Neural cell (in vitro differentiated cells): Measurements from ENCODE around the gene DOCK10. TPM values are rescaled to one million over a fixed set of nuclear protein-coding genes. Genes with fewer than 3 reads are reported as not detected.

Experiments used
- H2AFZ ChIP-seq: fragments of 200-600, 300-800 bp; sonication (generic), shearing (Covaris generic); 2 replicates; pipeline ENCODE4 v1.6.0; 2014; ENCODE audit warnings: low read depth, mild to moderate bottlenecking, antibody characterized with exemption, low read length, moderate library complexity
- H3F3A ChIP-seq: fragments of 200-600 bp; shearing (Covaris generic); 2 replicates; pipeline ENCODE4 v1.6.1; 2016; ENCODE audit warnings: mild to moderate bottlenecking, moderate library complexity, mixed read lengths, antibody characterized with exemption, low read length; ENCODE audit not compliant: insufficient read depth, poor library complexity, severe bottlenecking
- H3K27ac ChIP-seq: fragments of 200-600, 300-800 bp; sonication (generic), shearing (Covaris generic); 2 replicates; pipeline ENCODE4 v1.5.1; 2014; ENCODE audit warnings: mild to moderate bottlenecking, low read length, moderate library complexity
- H3K27me3 ChIP-seq: fragments of 300-800, 200-600 bp; sonication (generic), shearing (Covaris generic); 2 replicates; pipeline ENCODE4 v1.6.0; 2014; ENCODE audit warnings: mild to moderate bottlenecking, low read depth, low read length, moderate library complexity; ENCODE audit not compliant: insufficient read depth
- H3K36me3 ChIP-seq: fragments of 300-800, 200-600 bp; sonication (generic), shearing (Covaris generic); 2 replicates; pipeline ENCODE4 v1.5.1; 2014; ENCODE audit warnings: mild to moderate bottlenecking, antibody characterized with exemption, low read length, moderate library complexity; ENCODE audit not compliant: insufficient read depth
- H3K4me2 ChIP-seq: fragments of 300-800, 200-600 bp; sonication (generic), shearing (Covaris generic); 2 replicates; pipeline ENCODE4 v1.6.0; 2014; ENCODE audit warnings: mild to moderate bottlenecking, low read length
- H3K4me3 ChIP-seq: fragments of 300-800, 200-600 bp; sonication (generic), shearing (Covaris generic); 2 replicates; pipeline ENCODE4 v1.5.1; 2014; ENCODE audit warnings: mild to moderate bottlenecking, low read length, moderate library complexity
- H3K79me2 ChIP-seq: fragments of 200-600 bp; shearing (Covaris generic); replicated peaks from 2 replicates; pipeline ENCODE4 v1.6.0; 2014; ENCODE audit warnings: mild to moderate bottlenecking, low read length, moderate library complexity; ENCODE audit not compliant: insufficient read depth
- H3K9ac ChIP-seq: fragments of 300-800, 200-600 bp; sonication (generic), shearing (Covaris generic); 2 replicates; pipeline ENCODE4 v1.6.1; 2016; ENCODE audit warnings: mild to moderate bottlenecking, low read length, mixed read lengths
- H3K9me2 ChIP-seq: fragments of 200-600 bp; shearing (Covaris generic); 2 replicates; pipeline ENCODE4 v1.6.1; 2016; ENCODE audit warnings: mild to moderate bottlenecking, low read length, mixed read lengths; ENCODE audit not compliant: insufficient read depth
- H3K9me3 ChIP-seq: fragments of 200-600, 300-800 bp; sonication (generic), shearing (Covaris generic); 2 replicates; pipeline ENCODE4 v1.6.1; 2016; ENCODE audit warnings: mild to moderate bottlenecking, mixed run types, low read length, moderate library complexity, mixed read lengths
- H4K20me1 ChIP-seq: fragments of 200-600 bp; shearing (Covaris generic); 2 replicates; pipeline ENCODE4 v1.6.1; 2016; ENCODE audit warnings: mild to moderate bottlenecking, mixed run types; ENCODE audit not compliant: insufficient read depth
- EP300 ChIP-seq: fragments of 450-650 bp; conservative IDR thresholded peaks from 2 replicates; pipeline ENCODE4 v1.6.1; 2014; ENCODE audit warnings: antibody characterized with exemption, mild to moderate bottlenecking, moderate library complexity; ENCODE audit not compliant: poor library complexity, severe bottlenecking
- EZH2 ChIP-seq: fragments of 200-600, 300-800 bp; shearing (Covaris generic), sonication (generic); IDR thresholded peaks from 2 replicates; pipeline ENCODE4 v1.6.1; 2014; ENCODE audit warnings: antibody characterized with exemption, low read length, borderline replicate concordance, mild to moderate bottlenecking; ENCODE audit not compliant: insufficient read depth, poor library complexity, severe bottlenecking
- MXI1 ChIP-seq: fragments of 450-650 bp; conservative IDR thresholded peaks from 2 replicates; pipeline ENCODE4 v1.6.1; 2014; ENCODE audit warnings: antibody characterized with exemption, mild to moderate bottlenecking; ENCODE audit not compliant: poor library complexity, severe bottlenecking
- POLR2AphosphoS5 ChIP-seq: IDR thresholded peaks from 2 replicates; pipeline ENCODE4 v1.6.1; 2012
- RAD21 ChIP-seq: fragments of 450-650 bp; conservative IDR thresholded peaks from 2 replicates; pipeline ENCODE4 v1.6.1; 2014; ENCODE audit warnings: antibody characterized with exemption, mild to moderate bottlenecking, moderate library complexity
- REST ChIP-seq: IDR thresholded peaks from 2 replicates; pipeline ENCODE4 v1.6.1; 2012; ENCODE audit warnings: borderline replicate concordance
- SMC3 ChIP-seq: fragments of 450-650 bp; conservative IDR thresholded peaks from 2 replicates; pipeline ENCODE4 v1.6.1; 2014; ENCODE audit warnings: antibody characterized with exemption, mild to moderate bottlenecking, moderate library complexity; ENCODE audit not compliant: poor library complexity
- TAF1 ChIP-seq: IDR thresholded peaks from 2 replicates; pipeline ENCODE4 v1.6.1; 2012; ENCODE audit warnings: low read depth
- polyA plus RNA-seq: library from polyadenylated mRNA; depleted of rRNA; stranded (reverse); fragments of >200 nt; gene quantifications from 2 replicates; pipeline ENCODE4 v1.2.3, GENCODE V29; 2014
- TF ChIP-seq, protein P1 (sequence below): fragments of 450-650 bp; IDR thresholded peaks from 2 replicates; pipeline ENCODE4 v1.5.1; 2014; ENCODE audit warnings: antibody characterized with exemption, mild to moderate bottlenecking, moderate library complexity; ENCODE audit not compliant: poor library complexity, severe bottlenecking

Gene DOCK10
- polyA plus RNA-seq, 1 donor from 2014 or later: 0.37 TPM

DNA sequence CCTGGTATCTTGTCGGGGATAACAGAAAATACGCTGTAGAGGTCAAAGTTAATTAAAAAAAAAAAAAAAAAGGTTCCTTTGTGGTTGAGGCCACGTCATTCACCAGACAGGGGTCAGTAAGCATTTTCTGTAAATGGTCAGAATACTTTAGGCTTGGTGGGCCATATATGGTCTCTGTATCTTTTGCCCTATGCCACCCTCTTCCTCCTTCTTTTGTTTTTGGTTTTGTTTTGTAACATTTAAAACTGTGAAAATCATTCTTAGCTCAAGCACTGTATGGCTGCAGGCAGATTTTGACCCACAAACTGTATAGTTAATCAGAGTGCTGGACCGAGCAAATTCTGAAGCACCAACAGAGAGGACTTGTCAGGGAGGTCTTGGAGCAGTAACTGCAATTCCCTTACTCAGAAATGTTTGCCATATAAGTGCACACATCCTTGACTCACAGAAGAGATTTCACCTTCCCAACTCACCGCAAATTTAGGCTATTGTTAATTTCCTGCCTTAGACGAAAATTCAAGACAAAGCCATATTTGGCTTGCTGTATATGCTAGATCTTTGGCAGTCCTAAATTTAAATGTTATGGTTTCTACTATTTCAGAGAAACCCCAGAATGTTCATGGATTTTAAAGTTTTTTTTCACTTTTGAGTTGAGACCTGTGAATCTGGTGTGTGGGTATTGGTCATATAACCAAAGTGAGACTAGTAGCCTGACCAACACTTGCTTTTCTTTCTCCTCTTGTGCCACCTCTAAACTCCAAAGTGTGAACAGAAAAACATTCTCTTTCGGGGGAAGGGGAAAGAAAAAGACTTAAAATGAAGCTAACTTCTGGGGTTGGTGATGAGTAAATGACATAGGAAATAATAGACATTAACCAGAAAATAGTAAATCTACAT lies 65.4 kb downstream of the DOCK10 start:
- Histone ChIP-seq H3F3A (no peaks in the 10 kb centered on the region), H3K4me3 (no peak overlapping the region), H3K9ac (no peak overlapping the region), H3K27ac (no peak overlapping the region), H4K20me1 (no peaks in the 10 kb centered on the region), H3K79me2 (no peaks in the 10 kb centered on the region), H3K4me2 (no peak overlapping the region), H3K9me3 (no peaks in the 10 kb centered on the region), H3K36me3 (no peaks in the 10 kb centered on the region), H3K9me2 (no peaks in the 10 kb centered on the region), H2AFZ (no peak overlapping the region), H3K27me3 (no peaks in the 10 kb centered on the region)
- TF ChIP-seq EZH2: no peak
- no peak for TF ChIP-seq MXI1
- TF ChIP-seq RAD21: no peak
- TF ChIP-seq TAF1: no peak
- TF ChIP-seq REST: no peak
- TF ChIP-seq, protein P1, sequence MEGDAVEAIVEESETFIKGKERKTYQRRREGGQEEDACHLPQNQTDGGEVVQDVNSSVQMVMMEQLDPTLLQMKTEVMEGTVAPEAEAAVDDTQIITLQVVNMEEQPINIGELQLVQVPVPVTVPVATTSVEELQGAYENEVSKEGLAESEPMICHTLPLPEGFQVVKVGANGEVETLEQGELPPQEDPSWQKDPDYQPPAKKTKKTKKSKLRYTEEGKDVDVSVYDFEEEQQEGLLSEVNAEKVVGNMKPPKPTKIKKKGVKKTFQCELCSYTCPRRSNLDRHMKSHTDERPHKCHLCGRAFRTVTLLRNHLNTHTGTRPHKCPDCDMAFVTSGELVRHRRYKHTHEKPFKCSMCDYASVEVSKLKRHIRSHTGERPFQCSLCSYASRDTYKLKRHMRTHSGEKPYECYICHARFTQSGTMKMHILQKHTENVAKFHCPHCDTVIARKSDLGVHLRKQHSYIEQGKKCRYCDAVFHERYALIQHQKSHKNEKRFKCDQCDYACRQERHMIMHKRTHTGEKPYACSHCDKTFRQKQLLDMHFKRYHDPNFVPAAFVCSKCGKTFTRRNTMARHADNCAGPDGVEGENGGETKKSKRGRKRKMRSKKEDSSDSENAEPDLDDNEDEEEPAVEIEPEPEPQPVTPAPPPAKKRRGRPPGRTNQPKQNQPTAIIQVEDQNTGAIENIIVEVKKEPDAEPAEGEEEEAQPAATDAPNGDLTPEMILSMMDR: no peak
- TF ChIP-seq POLR2AphosphoS5: no peak
- no peak for TF ChIP-seq SMC3
- no peak for TF ChIP-seq EP300

GRCh38 chr2:224975761-224976160 lies 66.5 kb downstream of the DOCK10 start:
- no peaks in the 10 kb centered on the region for H3K36me3 ChIP-seq
- no peaks in the 10 kb centered on the region for H4K20me1 ChIP-seq
- H3K4me3 ChIP-seq: no peak overlapping the region
- H3K79me2 ChIP-seq: no peaks in the 10 kb centered on the region
- H3K27me3 ChIP-seq: no peaks in the 10 kb centered on the region
- TF ChIP-seq, protein P1: no peak
- no peak for TF ChIP-seq POLR2AphosphoS5
- TF ChIP-seq TAF1: no peak
- TF ChIP-seq EP300: no peak
- TF ChIP-seq RAD21: no peak
- no peak for TF ChIP-seq SMC3
- no peak for TF ChIP-seq EZH2
- TF ChIP-seq REST: no peak
- no peak for TF ChIP-seq MXI1
- H3K4me2 ChIP-seq: no peak overlapping the region
- no peak overlapping the region for H3K27ac ChIP-seq
- no peak overlapping the region for H2AFZ ChIP-seq
- no peaks in the 10 kb centered on the region for H3K9me2 ChIP-seq
- H3K9ac ChIP-seq: no peak overlapping the region
- H3F3A ChIP-seq: no peaks in the 10 kb centered on the region
- no peaks in the 10 kb centered on the region for H3K9me3 ChIP-seq
